Karpas-422 (cell line): ENCODE measurements around the gene DPM2. TPM values are rescaled to one million over a fixed set of nuclear protein-coding genes. Genes with fewer than 3 reads are reported as not detected.

ENCODE experiments used
- DNase-seq: peaks from one replicate; pipeline ENCODE4 v3.0.0-alpha.2; 2015
- H2AFZ ChIP-seq: fragments of 200-600 bp; sonication (generic); 2 replicates; pipeline ENCODE4 v1.6.1; 2014; ENCODE audit warnings: antibody characterized with exemption, low read length, mixed read lengths
- H3K27ac ChIP-seq: fragments of 200-600 bp; sonication (generic); 2 replicates; pipeline ENCODE4 v1.5.1; 2014; ENCODE audit warnings: mild to moderate bottlenecking, low read length, moderate library complexity
- H3K27me3 ChIP-seq: fragments of 200-600 bp; sonication (generic); 2 replicates; pipeline ENCODE4 v1.6.1; 2014; ENCODE audit warnings: low read length, mixed read lengths
- H3K36me3 ChIP-seq: fragments of 200-600 bp; sonication (generic); 2 replicates; pipeline ENCODE4 v1.6.1; 2014; ENCODE audit warnings: low read length, mixed read lengths; ENCODE audit not compliant: insufficient read depth
- H3K4me1 ChIP-seq: fragments of 200-600 bp; sonication (generic); 2 replicates; pipeline ENCODE4 v1.6.1; 2014; ENCODE audit warnings: mild to moderate bottlenecking, low read length, mixed read lengths
- H3K4me2 ChIP-seq: fragments of 200-600 bp; sonication (generic); 2 replicates; pipeline ENCODE4 v1.6.1; 2014; ENCODE audit warnings: low read length, low read depth, mild to moderate bottlenecking; ENCODE audit not compliant: poor library complexity, severe bottlenecking
- H3K4me3 ChIP-seq: fragments of 200-600 bp; sonication (generic); 2 replicates; pipeline ENCODE4 v1.5.1; 2014; ENCODE audit warnings: mild to moderate bottlenecking, antibody characterized with exemption, low read length, mixed read lengths
- H3K79me2 ChIP-seq: fragments of 200-600 bp; sonication (generic); 2 replicates; pipeline ENCODE4 v1.6.1; 2014; ENCODE audit warnings: mild to moderate bottlenecking, low read length, mixed read lengths
- H3K9ac ChIP-seq: fragments of 200-600 bp; sonication (generic); 2 replicates; pipeline ENCODE4 v1.6.0; 2014; ENCODE audit warnings: low read length
- H3K9me2 ChIP-seq: fragments of 200-600 bp; sonication (generic), shearing (Covaris generic); replicated peaks from 2 replicates; pipeline ENCODE4 v1.6.0; 2014; ENCODE audit warnings: mild to moderate bottlenecking, low read length, moderate library complexity; ENCODE audit not compliant: insufficient read depth
- H3K9me3 ChIP-seq: fragments of 300-700, 200-600 bp; sonication (generic); 2 replicates; pipeline ENCODE4 v1.6.1; 2014; ENCODE audit warnings: low read length, mixed read lengths
- H4K20me1 ChIP-seq: fragments of 200-600 bp; sonication (generic); 2 replicates; pipeline ENCODE4 v1.6.1; 2014; ENCODE audit warnings: mild to moderate bottlenecking, antibody characterized with exemption, low read length, low read depth; ENCODE audit not compliant: insufficient read depth
- total RNA-seq: library from RNA; depleted of rRNA; stranded (reverse); fragments of >200 nt; shearing (Covaris generic); gene quantifications from 2 replicates; pipeline ENCODE4 v1.2.3, GENCODE V29; 2014; ENCODE audit warnings: low replicate concordance; rRNA removed

The DPM2 gene
- total RNA-seq, 1 experiment from 2014 or later, result 34.4 TPM

GRCh38 chr9:127892831-127893230 is 44.8 kb downstream of the DPM2 start:
- Histone ChIP-seq H2AFZ (no peak overlapping the region), H3K9me3 (peaks cover 5% of the 10 kb centered on the region), H3K4me1 (peaks cover 9% of the 10 kb centered on the region), H4K20me1 (peaks cover 4% of the 10 kb centered on the region; the same call in 1 of the 2 replicates), H3K27me3 (no peaks in the 10 kb centered on the region), H3K9me2 (no peaks in the 10 kb centered on the region), H3K4me2 (no peak overlapping the region), H3K9ac (no peak overlapping the region), H3K4me3 (no peak overlapping the region), H3K36me3 (peaks cover 57% of the 10 kb centered on the region), H3K27ac (no peak overlapping the region), H3K79me2 (peaks cover 16% of the 10 kb centered on the region)
- DNase-seq, result no peak

GRCh38 chr9:127890053-127890452 is 47.6 kb downstream of the DPM2 start:
- Histone ChIP-seq H3K27ac (no peak overlapping the region), H2AFZ (no peak overlapping the region), H3K27me3 (no peaks in the 10 kb centered on the region), H3K79me2 (no peaks in the 10 kb centered on the region), H3K36me3 (peaks cover 46% of the 10 kb centered on the region), H3K4me2 (no peak overlapping the region), H3K9me2 (no peaks in the 10 kb centered on the region), H3K9ac (no peak overlapping the region), H3K4me1 (no peaks in the 10 kb centered on the region), H4K20me1 (no peaks in the 10 kb centered on the region), H3K9me3 (peaks cover 5% of the 10 kb centered on the region), H3K4me3 (no peak overlapping the region)
- DNase-seq, result no peak

- DNase-seq, result no peak
- no peaks in the 10 kb centered on the region for H3K27me3 ChIP-seq
- no peak overlapping the region for H3K4me2 ChIP-seq
- H3K79me2 ChIP-seq, result no peaks in the 10 kb centered on the region
- peaks cover 24% of the 10 kb centered on the region for H3K36me3 ChIP-seq
- no peaks in the 10 kb centered on the region for H3K9me2 ChIP-seq
- H3K9me3 ChIP-seq, result no peaks in the 10 kb centered on the region
- H3K4me3 ChIP-seq, result no peak overlapping the region
- H3K9ac ChIP-seq, result no peak overlapping the region
- no peaks in the 10 kb centered on the region for H4K20me1 ChIP-seq
- H2AFZ ChIP-seq, result no peak overlapping the region
- H3K4me1 ChIP-seq, result no peaks in the 10 kb centered on the region
- no peak overlapping the region for H3K27ac ChIP-seq
These were observed 49.9 kb downstream of the DPM2 start for GRCh38 chr9:127887792-127888191.

GRCh38 chr9:127886401-127886972 is 51.2 kb downstream of the DPM2 start:
- H3K9me2 ChIP-seq, result no peaks in the 10 kb centered on the region
- peak; percentile 56 for DNase-seq
- no peak overlapping the region for H3K4me3 ChIP-seq
- H4K20me1 ChIP-seq, result no peaks in the 10 kb centered on the region
- H3K4me2 ChIP-seq, result no peak overlapping the region
- H3K27ac ChIP-seq, result no peak overlapping the region
- H3K27me3 ChIP-seq, result no peaks in the 10 kb centered on the region
- no peaks in the 10 kb centered on the region for H3K9me3 ChIP-seq
- H3K79me2 ChIP-seq, result no peaks in the 10 kb centered on the region
- H3K36me3 ChIP-seq, result peaks cover 16% of the 10 kb centered on the region
- H2AFZ ChIP-seq, result no peak overlapping the region
- H3K4me1 ChIP-seq, result no peaks in the 10 kb centered on the region
- no peak overlapping the region for H3K9ac ChIP-seq

GRCh38 chr9:127885508-127886281 is 52.0 kb downstream of the DPM2 start:
- Histone ChIP-seq H3K9ac (no peak overlapping the region), H3K9me3 (no peaks in the 10 kb centered on the region), H3K79me2 (no peaks in the 10 kb centered on the region), H3K4me2 (no peak overlapping the region), H2AFZ (no peak overlapping the region), H3K4me3 (no peak overlapping the region), H3K27ac (no peak overlapping the region), H3K27me3 (no peaks in the 10 kb centered on the region), H3K4me1 (no peaks in the 10 kb centered on the region), H3K36me3 (peaks cover 12% of the 10 kb centered on the region), H4K20me1 (no peaks in the 10 kb centered on the region), H3K9me2 (no peaks in the 10 kb centered on the region)
- no peak for DNase-seq

Other genes with a start within 250 kb of the DPM2 start
- not detected in 2 replicates for gene CFAP157, start 230.9 kb downstream of the DPM2 start, total RNA-seq
- 10.6 and 24.9 TPM in 2 replicates for gene PTRH1, start 222.2 kb downstream of the DPM2 start, total RNA-seq
- not detected in 2 replicates for gene TTC16, start 221.8 kb downstream of the DPM2 start, total RNA-seq
- gene TOR2A, start 202.6 kb downstream of the DPM2 start, total RNA-seq, result 10.7 and 12.7 TPM in 2 replicates
- gene SH2D3C, start 159.2 kb downstream of the DPM2 start, total RNA-seq, result 0.61 TPM in 1 of 2 replicates, not detected in the other
- gene CDK9, start 151.8 kb downstream of the DPM2 start, total RNA-seq, result 23.9 and 30.7 TPM in 2 replicates
- 41.9 and 102 TPM in 2 replicates for gene FPGS, start 135.0 kb downstream of the DPM2 start, total RNA-seq
- not detected in 2 replicates for gene ENG, start 83.2 kb downstream of the DPM2 start, total RNA-seq
- gene AK1, start 60.2 kb downstream of the DPM2 start, total RNA-seq, result 1.0 and 32.6 TPM in 2 replicates
- 21.7 and 55.7 TPM in 2 replicates for gene ST6GALNAC6, start 38.3 kb downstream of the DPM2 start, total RNA-seq
- 23.5 and 41.6 TPM in 2 replicates for gene ST6GALNAC4, start 20.8 kb downstream of the DPM2 start, total RNA-seq
- 2.7 and 3.1 TPM in 2 replicates for gene PIP5KL1, start 7.1 kb downstream of the DPM2 start, total RNA-seq
- 6.9 and 10.1 TPM in 2 replicates for gene EEIG1, start 43.1 kb upstream of the DPM2 start, total RNA-seq
- 7.3 and 13.9 TPM in 2 replicates for gene NAIF1, start 129.5 kb upstream of the DPM2 start, total RNA-seq
- 4.1 and 12.7 TPM in 2 replicates for gene SLC25A25, start 130.4 kb upstream of the DPM2 start, total RNA-seq
- 68.4 and 114 TPM in 2 replicates for gene PTGES2, start 189.9 kb upstream of the DPM2 start, total RNA-seq
- not detected in 2 replicates for gene LCN2, start 211.6 kb upstream of the DPM2 start, total RNA-seq
- 154 and 209 TPM in 2 replicates for gene BBLN, start 222.4 kb upstream of the DPM2 start, total RNA-seq